DND-41 (cell line): ENCODE measurements around the gene ITGA1.

ENCODE experiments used
- ATAC-seq: fragments of 200-7000 bp; cut with Tn5 transposase; 3 replicates; pipeline ENCODE4 v1.9.1; 2021; ENCODE audit warnings: low read depth; ENCODE audit not compliant: insufficient read depth
- DNase-seq: peaks from one replicate; pipeline ENCODE4 v3.0.0-alpha.2; 2020
- H2AFZ ChIP-seq: 2 replicates; pipeline ENCODE4 v1.6.0; 2012; ENCODE audit warnings: low read depth, low read length
- H3K27ac ChIP-seq: 2 replicates; pipeline ENCODE4 v1.5.1; 2012; ENCODE audit warnings: low read length, inconsistent platforms
- H3K27me3 ChIP-seq: fragments of 200-600 bp; sonication (generic); 2 replicates; pipeline ENCODE4 v1.6.0; 2012; ENCODE audit warnings: low read length, mild to moderate bottlenecking, inconsistent platforms; ENCODE audit not compliant: insufficient read depth, poor library complexity
- H3K36me3 ChIP-seq: 2 replicates; pipeline ENCODE4 v1.5.1; 2012; ENCODE audit warnings: low read length, inconsistent platforms; ENCODE audit not compliant: insufficient read depth
- H3K4me1 ChIP-seq: 2 replicates; pipeline ENCODE4 v1.5.1; 2012; ENCODE audit warnings: mild to moderate bottlenecking, low read length; ENCODE audit not compliant: insufficient read depth
- H3K4me2 ChIP-seq: 2 replicates; pipeline ENCODE4 v1.6.0; 2012; ENCODE audit warnings: mild to moderate bottlenecking, moderate library complexity, low read length, inconsistent platforms; ENCODE audit not compliant: insufficient read depth
- H3K4me3 ChIP-seq, 2 experiments: fragments of 200-600 bp in 1 of 2; shearing (Covaris generic) in 1 of 2; 2 replicates each; pipeline ENCODE4 v1.5.1; 2012 to 2016; ENCODE audit warnings: inconsistent platforms in 2 of 2, low read length in 2 of 2, mild to moderate bottlenecking in 2 of 2, low read depth in 1 of 2, moderate library complexity in 1 of 2
- H3K79me2 ChIP-seq: 2 replicates; pipeline ENCODE4 v1.6.0; 2012; ENCODE audit warnings: low read length, inconsistent platforms; ENCODE audit not compliant: insufficient read depth
- H3K9ac ChIP-seq: 2 replicates; pipeline ENCODE4 v1.6.0; 2012; ENCODE audit warnings: low read depth, mild to moderate bottlenecking, inconsistent platforms, low read length, moderate library complexity
- H3K9me3 ChIP-seq: 2 replicates; pipeline ENCODE4 v1.5.1; 2012; ENCODE audit warnings: low read length, moderate library complexity, mild to moderate bottlenecking, inconsistent platforms; ENCODE audit not compliant: insufficient read depth, severe bottlenecking
- H4K20me1 ChIP-seq: 2 replicates; pipeline ENCODE4 v1.6.0; 2012; ENCODE audit warnings: low read length; ENCODE audit not compliant: insufficient read depth
- CTCF ChIP-seq: IDR thresholded peaks from 2 replicates; pipeline ENCODE4 v1.5.1; 2012; ENCODE audit warnings: borderline replicate concordance, low read length, moderate library complexity, mild to moderate bottlenecking; ENCODE audit not compliant: poor library complexity, severe bottlenecking; ENCODE audit errors: extremely low read depth
- EZH2 ChIP-seq: IDR thresholded peaks from 3 replicates; pipeline ENCODE4 v1.6.1; 2012; ENCODE audit warnings: borderline replicate concordance, low read depth, mild to moderate bottlenecking, moderate library complexity, low read length, inconsistent platforms; ENCODE audit not compliant: severe bottlenecking

The ITGA1 gene

GRCh38 chr5:52956014-52956413 lies 168.3 kb downstream of the ITGA1 start:
- Histone ChIP-seq H3K9ac (no peak overlapping the region), H3K4me1 (no peaks in the 10 kb centered on the region), H3K27me3 (no peaks in the 10 kb centered on the region), H3K4me2 (no peak overlapping the region), H2AFZ (no peak overlapping the region), H3K27ac (no peak overlapping the region), H3K79me2 (no peaks in the 10 kb centered on the region), H4K20me1 (no peaks in the 10 kb centered on the region), H3K4me3 (no peak overlapping the region), H3K9me3 (no peaks in the 10 kb centered on the region), H3K36me3 (peaks cover 8% of the 10 kb centered on the region)
- DNase-seq (no peak), ATAC-seq (no peak)
- TF ChIP-seq EZH2 (no peak), CTCF (no peak)

GRCh38 chr5:52956915-52957747 lies 169.4 kb downstream of the ITGA1 start:
- H3K27ac ChIP-seq: no peak overlapping the region
- no peaks in the 10 kb centered on the region for H3K9me3 ChIP-seq
- peaks cover 8% of the 10 kb centered on the region for H3K36me3 ChIP-seq
- no peak for ATAC-seq
- H4K20me1 ChIP-seq: no peaks in the 10 kb centered on the region
- no peaks in the 10 kb centered on the region for H3K79me2 ChIP-seq
- no peaks in the 10 kb centered on the region for H3K27me3 ChIP-seq
- H3K4me2 ChIP-seq: no peak overlapping the region
- DNase-seq: no peak
- no peaks in the 10 kb centered on the region for H3K4me1 ChIP-seq
- TF ChIP-seq CTCF (no peak), EZH2 (no peak)
- no peak overlapping the region for H3K4me3 ChIP-seq
- no peak overlapping the region for H3K9ac ChIP-seq
- H2AFZ ChIP-seq: no peak overlapping the region

GRCh38 chr5:52961274-52961681 lies 173.6 kb downstream of the ITGA1 start:
- H3K27me3 ChIP-seq: no peaks in the 10 kb centered on the region
- H3K79me2 ChIP-seq: no peaks in the 10 kb centered on the region
- H3K27ac ChIP-seq: no peak overlapping the region
- no peaks in the 10 kb centered on the region for H3K36me3 ChIP-seq
- H3K9ac ChIP-seq: no peak overlapping the region
- no peak for DNase-seq
- TF ChIP-seq EZH2 (no peak), CTCF (no peak)
- no peak for ATAC-seq
- no peaks in the 10 kb centered on the region for H3K4me1 ChIP-seq
- no peak overlapping the region for H2AFZ ChIP-seq
- H3K4me3 ChIP-seq: no peak overlapping the region
- no peaks in the 10 kb centered on the region for H3K9me3 ChIP-seq
- no peaks in the 10 kb centered on the region for H4K20me1 ChIP-seq
- H3K4me2 ChIP-seq: no peak overlapping the region
